Effector CD4-positive, alpha-beta T cell (primary cell): ENCODE measurements around the gene PRRC2B.
"Not testable (repeated sequence)": the region's sequence is repeated elsewhere in the genome, so short reads cannot be mapped to it uniquely, and the experiment has no call there.

ENCODE experiments used
- DNase-seq: peaks from one replicate; pipeline ENCODE4 v3.0.0-alpha.2; 2020

PRRC2B gene

DNA sequence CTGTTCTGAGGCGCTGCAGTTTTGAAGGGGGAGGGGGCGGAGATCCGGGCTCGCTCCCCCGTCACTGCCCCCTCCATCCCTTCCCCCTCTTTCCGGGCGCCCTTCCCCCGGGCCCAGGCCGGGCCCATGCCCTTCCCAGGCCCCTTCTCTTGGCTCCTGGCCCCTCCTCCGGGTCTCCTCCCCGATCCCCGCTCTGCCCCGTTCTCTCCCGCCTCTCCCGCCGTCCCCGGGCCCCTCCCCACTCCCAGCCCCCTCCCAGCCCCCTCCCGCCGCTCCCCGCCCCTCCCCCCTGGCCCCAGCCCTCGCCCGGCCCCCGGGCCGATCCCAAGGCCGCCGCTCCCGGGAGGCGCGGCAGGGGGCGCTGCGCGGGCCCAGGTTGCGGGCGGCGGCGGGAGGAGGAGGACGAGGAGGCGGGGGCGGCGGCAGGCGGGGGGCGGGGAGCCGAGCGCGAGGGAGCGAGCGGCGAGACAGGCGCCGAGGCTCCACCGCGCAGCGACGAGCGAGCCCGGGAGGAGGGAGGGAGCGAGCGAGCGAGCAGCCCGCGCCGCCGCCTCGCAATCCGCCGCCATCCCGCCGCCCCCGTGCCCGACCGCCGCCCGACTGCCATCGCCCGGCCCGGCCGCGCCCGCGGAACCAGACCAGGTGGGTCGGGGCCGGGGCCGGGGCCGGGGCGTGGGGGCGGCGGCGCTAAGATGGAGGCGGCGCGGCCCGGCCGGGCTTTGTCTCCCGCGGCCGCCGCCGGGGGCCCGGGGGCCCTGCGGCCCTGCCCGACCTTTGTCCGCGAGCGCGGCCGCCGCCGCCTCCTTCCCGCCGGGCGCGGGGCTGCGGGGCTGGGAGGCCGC lies at the start of gene PRRC2B:
Gene PRRC2B (plus strand): TSS at position 465 of the 842 bp plus-strand sequence. CDS start 36,059 bp downstream, outside the sequence.
- DNase-seq, result peak; percentile 75

DNA sequence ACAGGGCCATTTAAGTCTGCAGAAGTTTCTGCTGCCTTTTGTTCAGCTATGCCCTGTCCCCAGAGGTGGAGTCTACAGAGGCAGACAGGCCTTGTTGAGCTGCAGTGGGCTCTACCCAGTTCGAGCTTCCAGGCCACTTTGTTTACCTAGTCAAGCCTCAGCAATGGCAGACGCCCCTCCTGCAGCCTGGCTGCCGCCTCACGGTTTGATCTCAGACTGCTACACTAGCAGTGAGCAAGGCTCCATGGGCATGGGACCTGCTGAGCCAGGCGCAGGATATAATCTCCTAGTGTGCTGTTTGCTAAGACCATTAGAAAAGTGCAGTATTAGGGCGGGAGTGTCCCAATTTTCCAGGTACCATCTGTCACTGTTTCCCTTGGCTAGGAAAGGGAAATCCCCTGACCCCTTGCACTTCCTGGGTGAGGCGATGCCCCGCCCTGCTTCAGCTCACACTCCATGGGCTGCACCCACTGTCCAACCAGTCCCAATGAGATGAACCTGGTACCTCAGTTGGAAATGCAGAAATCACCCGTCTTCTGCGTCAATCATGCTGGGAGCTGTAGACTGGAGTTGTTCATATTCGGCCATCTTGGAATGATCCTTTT lies 48.9 kb upstream of the PRRC2B start:
- not testable (repeated sequence) for DNase-seq

DNA sequence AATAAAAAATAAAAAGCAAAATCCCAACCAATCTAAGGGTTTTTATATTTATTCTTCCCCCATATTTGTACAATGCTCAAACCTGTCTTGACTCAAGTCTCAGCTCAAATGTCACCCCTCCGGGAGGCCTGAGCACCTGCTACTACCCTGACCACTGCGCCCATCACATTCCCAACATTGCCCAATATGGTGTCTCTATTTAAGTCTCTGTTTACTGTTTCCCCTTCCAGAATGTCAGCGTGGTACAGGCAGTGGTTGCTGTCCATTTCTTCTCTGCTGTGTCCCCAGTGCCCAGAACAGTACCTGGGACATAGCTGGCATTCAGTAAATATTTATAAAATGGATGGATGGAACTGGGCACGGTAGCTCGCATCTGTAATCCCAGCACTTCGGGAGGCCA lies 47.3 kb upstream of the PRRC2B start:
- DNase-seq, result no peak

DNA sequence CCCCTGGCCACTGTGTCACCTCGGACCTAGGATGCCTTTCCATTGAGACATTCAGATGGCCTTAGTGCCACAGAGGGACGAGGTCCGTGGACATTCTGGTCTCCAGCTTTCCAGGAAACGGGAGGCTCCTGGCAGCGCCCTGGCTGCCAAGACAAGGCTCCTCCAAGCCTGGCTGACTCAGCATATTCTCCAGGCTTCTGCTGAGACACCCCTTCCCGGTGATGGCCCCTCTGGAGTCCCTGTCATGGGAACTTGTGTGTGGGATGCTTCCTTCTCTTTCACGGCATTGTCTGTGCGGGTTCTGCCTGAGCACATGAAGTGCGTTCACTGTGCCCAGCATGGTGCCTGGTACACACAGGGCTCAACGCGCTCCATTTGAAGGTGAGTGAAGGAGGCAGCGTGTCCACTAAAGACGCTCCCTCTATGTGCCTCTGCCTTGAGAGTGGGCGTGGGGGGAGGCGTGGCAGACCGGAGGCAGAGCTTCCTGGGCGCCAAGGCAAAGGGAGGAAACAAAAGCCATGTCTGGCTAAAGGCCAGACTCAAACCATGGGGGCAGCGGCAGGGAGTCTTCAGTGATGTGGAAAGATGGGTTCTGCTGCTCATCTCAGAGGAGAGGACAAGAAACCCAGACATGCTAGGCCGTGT lies 46.4 kb upstream of the PRRC2B start:
- DNase-seq, result no peak

DNA sequence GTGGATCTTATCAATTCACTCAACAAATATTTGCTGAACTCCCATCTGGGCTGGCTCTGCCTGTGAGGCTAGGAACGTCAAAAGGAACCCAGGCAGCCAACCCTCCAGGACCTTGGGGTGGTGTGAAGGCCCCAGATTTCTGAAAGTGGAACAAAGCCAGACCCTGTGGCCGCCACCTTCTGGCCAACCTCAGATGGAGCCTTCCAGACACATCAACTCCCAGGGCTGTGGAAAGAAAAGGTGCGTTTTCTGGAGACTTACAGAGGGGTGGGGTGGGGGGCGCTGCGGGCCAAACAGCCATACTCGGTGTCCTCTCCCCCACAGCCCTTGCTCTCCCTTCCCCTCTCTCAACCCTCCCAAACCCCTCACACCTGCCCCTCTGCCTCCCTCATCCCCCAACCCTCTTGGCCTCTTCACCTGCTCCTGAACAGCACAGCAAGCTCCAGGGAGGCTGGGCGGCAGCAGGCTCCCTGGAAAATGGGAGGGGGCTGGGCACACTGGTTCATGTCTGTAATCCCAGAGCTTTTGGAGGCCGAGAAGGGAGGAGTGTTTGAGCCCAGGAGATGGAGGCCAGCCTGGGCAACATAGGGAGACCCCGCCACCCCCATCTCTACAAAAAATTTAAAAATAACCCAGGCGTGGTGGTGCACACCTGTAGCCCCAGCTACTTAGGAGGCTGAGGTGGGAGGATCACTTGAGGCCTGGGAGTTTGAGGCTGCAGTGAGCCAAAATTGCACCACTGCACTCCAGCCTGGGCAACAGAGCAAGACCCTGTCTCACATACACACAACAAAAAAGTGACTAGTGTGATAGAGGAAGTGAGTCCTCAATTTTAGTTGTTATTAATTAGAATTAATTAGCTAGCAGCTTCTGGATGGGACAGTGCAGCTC lies 45.0 kb upstream of the PRRC2B start:
- no peak for DNase-seq

DNA sequence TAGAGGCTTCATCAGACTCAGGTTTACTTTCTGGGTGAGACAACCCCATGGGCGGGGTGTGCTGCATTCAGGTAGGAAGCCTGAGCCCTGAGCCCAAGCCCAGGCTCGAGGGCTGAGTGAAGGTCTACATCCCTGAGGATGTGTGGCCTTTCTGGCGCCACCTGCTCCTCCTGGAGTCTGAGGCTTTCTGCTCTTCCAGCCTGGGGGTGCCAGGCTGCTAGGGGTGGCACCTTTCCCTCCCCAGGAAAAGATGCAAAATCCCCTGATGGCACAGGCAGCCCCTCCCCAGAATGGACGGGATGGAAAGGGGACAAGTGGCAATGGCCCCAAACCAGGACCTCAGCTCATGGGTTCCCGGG lies 44.4 kb upstream of the PRRC2B start:
- DNase-seq, result no peak

DNA sequence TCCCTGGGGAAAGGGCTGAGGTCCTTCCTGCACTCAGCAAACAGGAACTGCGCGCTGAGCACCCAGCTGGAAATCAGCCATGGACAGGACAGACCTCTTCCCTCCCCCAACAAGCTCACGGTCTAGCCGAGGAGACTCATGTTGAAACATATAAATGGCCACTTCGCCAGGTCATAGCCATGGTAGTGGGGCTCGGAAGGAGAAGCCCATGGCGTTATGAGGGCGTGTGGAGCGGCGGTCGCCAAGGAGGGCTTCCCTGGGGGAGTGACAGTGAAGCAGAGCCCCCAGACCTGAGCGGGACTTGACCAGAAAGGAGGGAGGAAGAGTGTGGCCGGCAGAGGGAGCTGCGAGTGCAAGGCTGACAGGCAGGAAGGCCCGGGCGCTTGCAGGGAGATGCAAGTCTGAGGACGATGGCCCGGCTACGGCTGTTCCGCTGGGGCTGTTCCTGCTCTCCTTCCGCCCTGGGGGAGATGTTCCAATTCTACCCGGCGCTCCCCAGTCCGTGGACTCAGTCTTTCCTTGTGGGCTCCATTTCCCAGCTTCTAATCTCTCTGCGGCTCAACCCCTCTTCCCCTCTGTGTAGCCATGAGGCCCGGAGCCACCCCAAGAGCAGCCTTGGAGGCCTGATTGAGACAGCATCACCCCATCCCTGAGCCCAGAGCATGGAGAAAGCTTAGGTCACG lies 43.9 kb upstream of the PRRC2B start:
- DNase-seq, result peak; percentile 81

DNA sequence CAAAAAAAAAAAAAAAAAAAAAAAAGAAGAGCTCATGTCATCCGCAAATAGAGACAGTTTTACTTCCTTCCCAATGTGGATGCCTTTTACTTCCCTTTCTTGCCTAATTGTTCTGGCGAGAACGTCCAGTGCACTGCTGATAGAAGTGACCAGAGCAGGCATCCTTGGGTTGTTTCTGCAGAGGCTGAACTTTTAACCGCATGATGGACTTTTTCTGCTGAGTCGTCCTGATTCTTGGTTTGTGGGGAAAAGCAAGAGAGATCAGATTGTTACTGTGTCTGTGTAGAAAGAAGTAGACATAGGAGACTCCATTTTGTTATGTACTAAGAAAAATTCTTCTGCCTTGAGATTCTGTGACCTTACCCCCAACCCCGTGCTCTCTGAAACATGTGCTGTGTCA lies 37.4 kb upstream of the PRRC2B start:
- DNase-seq, result not testable (repeated sequence)

DNA sequence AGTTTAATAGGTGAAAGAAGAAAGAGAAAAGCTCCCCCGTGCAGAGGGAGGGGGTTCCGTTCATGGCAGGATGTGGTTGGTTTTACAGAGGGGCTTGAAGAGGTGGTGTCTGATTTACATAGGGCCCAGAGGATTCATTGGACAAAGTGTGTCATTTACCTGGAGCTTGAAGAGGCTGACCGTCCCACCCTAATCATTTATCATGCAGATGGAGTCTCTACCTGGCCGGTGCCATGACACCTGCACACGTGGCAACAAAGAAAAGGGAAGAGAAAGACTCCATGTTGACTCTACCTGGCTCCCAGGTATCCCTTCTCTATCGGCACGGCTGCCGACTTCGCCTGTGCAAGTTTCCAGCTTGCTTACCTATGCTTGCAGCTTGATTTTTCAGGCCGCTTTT lies 35.3 kb upstream of the PRRC2B start:
- DNase-seq, result no peak

DNA sequence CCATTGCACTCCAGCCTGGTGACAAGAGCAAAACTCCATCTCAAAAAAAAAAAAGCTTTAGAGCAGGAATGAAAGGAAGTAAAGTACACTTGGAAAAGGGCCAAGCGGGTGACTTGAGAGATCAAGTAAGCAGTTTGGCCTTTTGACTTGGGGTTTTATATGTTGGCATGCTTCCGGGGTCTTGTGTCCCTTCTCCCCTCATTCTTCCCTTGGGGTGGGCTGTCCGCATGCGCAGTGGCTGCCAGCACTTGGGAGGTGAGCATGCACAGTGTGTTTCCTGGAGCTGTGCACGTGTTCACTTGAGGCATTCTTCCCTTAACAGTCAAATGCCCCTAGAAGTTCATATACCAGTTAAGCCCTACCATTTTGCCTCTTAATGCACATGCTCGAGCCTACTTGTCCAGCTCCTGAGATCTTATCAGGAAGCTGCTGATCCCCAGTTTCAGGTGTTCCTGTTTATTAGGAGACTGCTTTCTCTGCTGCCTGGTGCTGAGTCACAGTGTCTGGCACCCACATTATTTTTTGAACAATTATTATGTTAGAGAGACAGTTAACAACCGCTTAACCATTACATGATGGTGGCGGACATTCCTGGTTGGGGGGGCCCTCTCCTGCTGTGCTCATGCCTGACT lies 32.6 kb upstream of the PRRC2B start:
- no peak for DNase-seq

DNA sequence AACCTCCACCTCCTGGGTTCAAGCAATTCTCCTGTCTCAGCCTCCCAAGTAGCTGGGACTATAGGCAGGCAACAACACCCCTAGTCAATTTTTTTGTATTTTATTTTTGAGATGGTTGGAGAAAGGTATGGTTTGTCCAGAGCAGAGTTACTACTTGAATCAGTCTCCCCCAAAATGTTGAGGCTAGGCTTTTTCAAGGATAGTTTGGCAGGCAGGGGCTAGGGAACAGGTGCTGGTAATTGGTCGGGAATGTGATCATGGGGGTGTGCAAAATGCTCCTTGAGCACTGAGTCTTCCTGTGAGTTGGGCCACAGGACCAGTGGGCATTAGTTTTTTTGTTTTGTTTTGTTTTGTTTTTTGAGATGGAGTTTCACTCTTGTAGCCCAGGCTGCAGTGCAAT lies 28.3 kb upstream of the PRRC2B start:
- no peak for DNase-seq

DNA sequence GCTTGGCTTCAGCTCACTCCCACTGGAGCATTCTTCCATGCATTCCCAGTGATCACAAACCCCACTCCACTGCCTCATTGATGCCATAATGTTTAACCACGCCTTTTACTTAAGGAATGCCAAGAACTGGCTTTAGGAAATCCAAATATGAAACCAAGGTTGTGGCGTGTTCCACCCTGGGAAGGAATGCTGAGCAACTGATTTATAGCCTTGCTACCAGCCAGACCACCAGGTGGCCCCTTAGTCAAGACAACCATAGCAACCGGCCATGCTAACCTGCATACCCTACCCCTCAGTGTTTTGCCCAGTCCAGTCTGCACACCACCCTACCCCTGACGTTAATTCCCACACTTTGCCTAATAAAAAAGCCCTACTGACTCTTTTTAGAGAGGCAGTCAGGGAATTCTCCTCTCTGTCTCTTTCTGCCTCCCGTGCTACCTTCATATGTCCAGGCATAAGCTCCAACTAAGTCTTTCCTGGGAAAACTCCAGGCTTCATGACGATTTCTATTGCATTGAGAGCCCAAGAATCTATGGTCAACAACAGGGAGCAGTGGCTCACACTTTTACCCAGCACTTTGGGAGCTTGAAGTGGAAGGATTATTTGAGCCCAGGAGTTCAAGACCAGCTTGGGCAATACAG lies 27.0 kb upstream of the PRRC2B start:
- no peak for DNase-seq

DNA sequence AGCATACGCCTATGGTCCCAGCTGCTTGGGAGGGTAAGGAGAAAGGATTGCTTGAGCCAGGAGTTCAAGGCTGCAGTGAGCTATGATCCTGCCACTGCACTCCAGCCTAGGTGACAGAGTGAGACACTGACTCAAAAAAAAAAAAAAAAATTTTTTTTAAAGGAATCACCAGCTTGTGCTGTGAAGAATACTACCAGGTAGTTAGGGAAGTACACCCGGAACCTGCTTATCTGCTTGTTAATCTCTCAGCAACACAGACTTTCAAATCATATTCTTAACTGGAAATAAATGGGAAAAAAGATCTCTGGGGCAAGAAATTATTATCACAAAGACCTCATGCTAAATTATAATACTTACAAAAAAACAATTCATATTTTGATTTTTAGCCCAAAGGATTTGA lies 26.4 kb upstream of the PRRC2B start:
- no peak for DNase-seq

DNA sequence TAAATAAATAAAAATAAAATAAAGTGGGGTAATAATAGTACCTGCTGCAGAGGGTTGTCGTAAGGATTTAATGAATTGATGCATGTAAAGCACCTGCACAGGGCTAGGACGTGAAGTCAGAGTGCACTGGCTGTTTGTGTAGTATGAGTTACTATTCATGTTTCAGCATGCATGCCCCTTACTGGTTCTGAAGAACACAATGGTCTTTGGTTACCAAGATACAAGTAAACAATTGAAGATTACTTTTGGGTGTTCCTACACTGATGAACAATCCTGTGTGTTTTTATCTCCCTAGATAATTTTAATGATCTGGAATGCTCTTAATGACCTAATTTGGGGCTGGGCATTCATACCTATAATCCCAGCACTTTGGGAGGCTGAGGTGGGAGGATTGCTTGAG lies 23.2 kb upstream of the PRRC2B start:
- DNase-seq, result no peak

DNA sequence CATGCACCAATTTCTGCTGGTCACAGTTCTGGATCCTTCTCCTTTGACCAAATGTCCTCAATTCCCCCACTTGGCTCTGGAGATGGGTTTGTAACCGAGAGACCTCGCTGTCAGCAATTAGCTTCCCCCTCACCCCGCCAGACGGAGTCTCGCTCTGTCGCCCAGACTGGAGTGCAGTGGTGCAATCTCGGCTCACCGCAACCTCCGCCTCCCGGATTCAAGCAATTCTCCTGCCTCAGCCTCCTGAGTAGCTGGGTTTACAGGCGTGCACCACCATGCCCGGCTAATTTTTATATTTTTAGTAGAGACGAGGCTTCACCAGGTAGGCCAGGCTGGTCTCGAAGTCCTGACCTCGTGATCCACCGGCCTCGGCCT lies 21.3 kb upstream of the PRRC2B start:
- DNase-seq, result not testable (repeated sequence)

DNA sequence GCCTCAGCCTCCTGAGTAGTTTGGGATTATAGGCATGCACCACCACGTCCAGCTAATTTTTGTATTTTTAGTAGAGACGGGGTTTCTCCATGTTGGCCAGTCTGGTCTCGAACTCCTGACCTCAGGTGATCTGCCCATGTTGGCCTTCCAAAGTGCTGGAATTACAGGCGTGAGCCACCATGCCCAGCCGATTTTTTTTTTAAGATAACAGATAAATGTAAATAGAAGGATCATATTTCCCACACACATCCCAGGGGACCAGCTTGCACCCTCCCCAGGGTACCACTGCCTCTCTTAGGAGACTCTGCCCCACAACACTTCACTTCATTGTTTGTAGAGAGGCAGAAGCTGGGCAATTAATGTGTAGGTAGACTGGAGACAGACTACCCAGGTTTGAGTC lies 19.2 kb upstream of the PRRC2B start:
- not testable (repeated sequence) for DNase-seq

DNA sequence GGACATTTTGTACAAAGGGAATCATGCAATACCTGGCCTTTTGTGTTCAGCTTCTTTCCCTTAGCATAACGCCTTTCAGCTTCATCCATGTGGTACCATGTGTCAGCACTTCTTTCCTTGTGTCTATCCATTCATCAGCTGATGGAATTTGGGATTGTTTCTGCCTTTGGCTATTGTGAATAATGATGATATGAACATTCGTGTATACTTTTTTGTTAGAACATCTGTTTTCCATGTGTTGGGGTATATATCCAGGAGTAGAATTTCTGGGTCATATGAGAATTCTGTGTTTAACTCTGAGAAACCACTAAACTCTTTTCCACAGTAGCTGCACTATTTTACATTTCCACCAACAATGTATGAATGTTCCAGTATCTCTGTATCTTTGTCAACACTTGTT lies 14.8 kb upstream of the PRRC2B start:
- DNase-seq, result no peak

DNA sequence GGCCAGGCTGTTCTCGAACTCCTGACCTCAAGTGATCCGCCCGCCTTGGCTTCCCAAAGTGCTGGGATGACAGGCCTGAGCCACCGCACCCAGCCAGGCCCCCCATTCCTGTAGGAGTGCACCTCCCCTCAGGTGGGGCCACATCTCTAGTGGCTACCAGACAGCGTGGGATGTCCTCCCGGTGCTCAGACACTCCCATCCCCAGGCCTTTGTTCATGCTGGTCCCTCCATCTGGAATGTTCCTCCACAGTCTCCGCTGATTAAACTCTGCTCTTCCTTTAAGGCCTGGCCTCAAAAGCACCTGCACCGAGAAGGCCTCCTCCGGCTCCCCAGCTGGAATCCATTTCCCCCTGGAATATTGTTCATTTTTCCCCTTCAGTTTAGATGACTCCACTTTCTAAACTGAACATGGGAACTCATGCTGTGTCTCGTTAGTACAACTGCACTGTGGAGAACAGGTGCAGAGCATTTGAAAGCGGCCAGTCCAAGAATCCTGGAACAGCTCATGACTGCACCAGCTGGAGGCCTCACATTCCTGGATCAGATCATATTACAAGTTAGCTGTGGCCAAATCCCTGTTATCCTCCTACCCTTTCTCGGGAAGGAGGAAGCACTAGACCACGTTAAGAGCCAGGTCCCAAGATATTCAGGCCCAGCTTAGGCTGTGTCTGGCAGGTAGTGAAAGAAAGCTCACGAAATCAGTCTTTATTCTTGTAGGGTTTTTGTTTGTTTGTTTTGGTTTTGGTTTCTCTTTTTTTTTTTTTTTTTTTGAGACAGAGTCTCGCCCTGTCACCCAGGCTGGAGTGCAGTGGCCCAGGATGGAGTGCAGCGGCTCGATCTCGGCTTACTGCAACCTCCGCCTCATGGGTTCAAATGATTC lies 10.8 kb upstream of the PRRC2B start:
- DNase-seq, result no peak

DNA sequence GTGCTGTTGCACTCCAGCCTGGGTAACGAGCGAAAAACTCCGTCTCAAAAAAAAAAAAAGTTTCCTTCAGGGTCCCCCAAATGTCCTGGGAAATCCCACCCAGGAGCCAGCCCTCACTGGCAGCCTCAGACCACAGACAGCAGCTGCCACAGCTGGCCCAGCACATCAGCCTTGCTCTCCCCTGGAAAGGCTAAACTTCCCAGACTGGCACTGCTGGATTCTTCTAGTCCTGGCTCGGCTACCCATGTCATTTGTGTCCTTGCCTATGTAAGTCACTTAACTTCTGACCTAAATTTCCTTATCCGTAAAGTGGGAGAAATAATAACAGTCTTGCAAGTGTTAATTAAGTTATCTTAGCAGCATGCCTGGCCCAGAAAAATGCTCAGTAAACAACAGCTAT lies 8.6 kb upstream of the PRRC2B start:
- DNase-seq, result no peak

DNA sequence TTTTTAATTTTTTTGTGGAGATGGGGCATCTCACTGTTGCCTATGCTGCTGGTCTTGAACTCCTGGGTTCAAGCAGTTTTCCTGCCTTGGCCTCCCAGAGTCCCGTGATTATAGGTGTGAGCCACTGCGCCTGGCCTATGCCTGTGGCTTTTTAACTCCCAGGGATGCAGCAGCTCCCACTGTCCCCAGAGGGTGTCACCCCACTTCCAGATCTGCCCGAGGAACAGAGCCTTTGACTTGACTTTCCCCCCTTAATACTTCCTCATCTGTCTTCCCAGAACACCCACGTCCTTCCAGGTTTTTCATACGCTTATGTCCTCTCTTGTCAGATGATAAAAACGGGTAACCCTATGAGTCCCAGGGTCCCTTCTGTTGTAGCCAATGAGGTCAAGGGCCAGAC lies 7.6 kb upstream of the PRRC2B start:
- no peak for DNase-seq
